Liver (tissue), 3 donors: ENCODE results near the gene SNAP25.

ENCODE experiments used
- ATF3 ChIP-seq: IDR thresholded peaks from 2 replicates; pipeline ENCODE4 v1.6.1; 2016; ENCODE audit warnings: antibody characterized with exemption
- CTCF ChIP-seq: fragments of 150-350 bp; IDR thresholded peaks from 2 replicates; pipeline ENCODE4 v1.5.1; 2017; ENCODE audit warnings: improper control_type of control experiment, low read depth, low read length; ENCODE audit not compliant: missing input control
- EGR1 ChIP-seq, 2 donors: IDR thresholded peaks; 2 replicates each; pipeline ENCODE4 v1.6.1; 2016 to 2018; ENCODE audit warnings: antibody characterized with exemption in 2 of 2, low read depth in 2 of 2
- GABPA ChIP-seq, 2 donors: IDR thresholded peaks in 1 of 2; conservative IDR thresholded peaks in 1 of 2; 2 replicates each; pipeline ENCODE4 v1.6.1; 2016; ENCODE audit warnings: antibody characterized with exemption in 2 of 2, mild to moderate bottlenecking in 1 of 2, moderate library complexity in 1 of 2
- HNF4G ChIP-seq: IDR thresholded peaks from 2 replicates; pipeline ENCODE4 v1.6.1; 2016; ENCODE audit warnings: antibody characterized with exemption
- JUND ChIP-seq, 2 donors: IDR thresholded peaks; 2 replicates each; pipeline ENCODE4 v1.6.1; 2016; ENCODE audit warnings: antibody characterized with exemption in 2 of 2
- RAD21 ChIP-seq, 2 donors: IDR thresholded peaks; 2 replicates each; pipeline ENCODE4 v1.6.1; 2016; ENCODE audit warnings: antibody characterized with exemption in 2 of 2, mild to moderate bottlenecking in 2 of 2
- REST ChIP-seq: IDR thresholded peaks from 2 replicates; pipeline ENCODE4 v1.6.1; 2016; ENCODE audit warnings: antibody characterized with exemption, mild to moderate bottlenecking
- SP1 ChIP-seq: IDR thresholded peaks from 2 replicates; pipeline ENCODE4 v1.6.1; 2018; ENCODE audit warnings: antibody characterized with exemption, mild to moderate bottlenecking
- TAF1 ChIP-seq: conservative IDR thresholded peaks from 2 replicates; pipeline ENCODE4 v1.6.1; 2016; ENCODE audit warnings: antibody characterized with exemption, mild to moderate bottlenecking
- YY1 ChIP-seq: IDR thresholded peaks from 2 replicates; pipeline ENCODE4 v1.6.1; 2016; ENCODE audit warnings: antibody characterized with exemption, mild to moderate bottlenecking
- donor health status: healthy.
- donor health status: healthy.

- no peak for TF ChIP-seq CTCF
- TF ChIP-seq RAD21 (IDR thresholded peaks at IDR 0.05), result no peak
- TF ChIP-seq REST, result no peak
- TF ChIP-seq TAF1, result no peak
- no peak for TF ChIP-seq ATF3
- no peak for TF ChIP-seq SP1
- no peak for TF ChIP-seq JUND (IDR thresholded peaks at IDR 0.05)
- TF ChIP-seq YY1, result no peak
- no peak for TF ChIP-seq HNF4G
- TF ChIP-seq EGR1 (IDR thresholded peaks at IDR 0.05; ENCODE audit: low read depth in 2 of 2), result no peak
- TF ChIP-seq GABPA (IDR thresholded peaks at IDR 0.05 in 1 of 2, conservative IDR thresholded peaks at IDR 0.05 in 1 of 2), result no peak
These were observed 48.4 kb upstream of the SNAP25 start for GRCh38 chr20:10170261-10170660.
